ENCODE measurements around the gene REEP2.

DNA sequence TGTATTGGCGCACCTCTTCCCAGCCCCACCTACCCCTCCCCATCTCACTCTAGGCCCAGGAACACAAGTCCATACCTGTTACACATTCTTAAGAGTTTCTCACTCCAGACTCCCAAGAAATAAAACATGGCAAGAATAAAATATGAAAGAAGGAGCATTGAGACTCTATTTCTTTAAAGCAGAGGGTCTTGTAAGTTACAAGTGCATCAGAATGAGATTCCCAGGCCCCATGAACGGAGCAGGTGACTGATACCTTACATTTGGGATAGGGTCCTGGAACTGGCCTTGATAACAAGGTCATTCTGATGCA is 32.1 kb downstream of the REEP2 start:
- TF ChIP-seq CTCF (IDR thresholded peaks at IDR 0.05), result no peak
- TF ChIP-seq POLR2AphosphoS5 (IDR thresholded peaks at IDR 0.05; ENCODE audit: insufficient read depth in 1 of 2, low read depth in 1 of 2), result no peak
- no peak for TF ChIP-seq POLR2A (IDR thresholded peaks at IDR 0.05)

Data from vagina (tissue), 2 donors.